ENCODE measurements around the gene CAMK1D. TPM values are rescaled to one million over a fixed set of nuclear protein-coding genes. Genes with fewer than 3 reads are reported as not detected.

Gene CAMK1D
- total and polyA plus RNA-seq, 5 donors, result 15.2 to 44.1 (median 26.6) TPM

GRCh38 chr10:12448729-12449391 is 99.5 kb downstream of the CAMK1D start:
- DNase-seq, result peak in 1 of 3 donors; percentile 59
- WGBS, result 79% methylated on average over 18 of the region's 18 CpGs
- Histone ChIP-seq H3K27me3 (ENCODE audit: control insufficient read depth, insufficient read depth) (no peaks in the 10 kb centered on the region), H3K27ac (ENCODE audit: low read length) (no peak overlapping the region), H3K4me1 (ENCODE audit: control insufficient read depth, insufficient read depth, low read length) (peaks cover 5% of the 10 kb centered on the region), H3K4me3 (ENCODE audit: low read length) (no peak overlapping the region), H3K9me3 (ENCODE audit: control insufficient read depth, low read length) (no peaks in the 10 kb centered on the region)
- peak in 1 of 2 donors; percentile 48 for ATAC-seq
- intact Hi-C loops (cut with DNase I), result no loop called here

- WGBS, result 92% methylated on average over 5 of the region's 5 CpGs
- H3K27ac ChIP-seq (ENCODE audit: low read length), result no peak overlapping the region
Measured at GRCh38 chr10:12455318-12455717, 106.0 kb downstream of the CAMK1D start.

GRCh38 chr10:12455766-12456165 is 106.4 kb downstream of the CAMK1D start:
- 56% methylated on average over 4 of the region's 4 CpGs for WGBS
- peak; percentile 52 to 69 for ATAC-seq
- intact Hi-C loops (cut with DNase I), result no loop called here
- H3K4me3 ChIP-seq (ENCODE audit: low read length), result no peak overlapping the region
- peaks cover 1% of the 10 kb centered on the region for H3K4me1 ChIP-seq (ENCODE audit: control insufficient read depth, insufficient read depth, low read length)
- H3K9me3 ChIP-seq (ENCODE audit: control insufficient read depth, low read length), result no peaks in the 10 kb centered on the region
- H3K27me3 ChIP-seq (ENCODE audit: control insufficient read depth, insufficient read depth), result no peaks in the 10 kb centered on the region
- no peak for DNase-seq
- no peak overlapping the region for H3K27ac ChIP-seq (ENCODE audit: low read length)

More at GRCh38 chr10:12455318-12455717, 106.0 kb downstream of the CAMK1D start:
- Histone ChIP-seq H3K4me1 (ENCODE audit: control insufficient read depth, insufficient read depth, low read length) (peaks cover 1% of the 10 kb centered on the region), H3K9me3 (ENCODE audit: control insufficient read depth, low read length) (no peaks in the 10 kb centered on the region), H3K27me3 (ENCODE audit: control insufficient read depth, insufficient read depth) (no peaks in the 10 kb centered on the region), H3K4me3 (ENCODE audit: low read length) (no peak overlapping the region)
- intact Hi-C loops (cut with DNase I), result no loop called here
- DNase-seq (no peak), ATAC-seq (no peak)

GRCh38 chr10:12459340-12459739 is 110.0 kb downstream of the CAMK1D start:
- Histone ChIP-seq H3K4me1 (ENCODE audit: control insufficient read depth, insufficient read depth, low read length) (peaks cover 4% of the 10 kb centered on the region), H3K4me3 (ENCODE audit: low read length) (no peak overlapping the region), H3K27ac (ENCODE audit: low read length) (no peak overlapping the region), H3K9me3 (ENCODE audit: control insufficient read depth, low read length) (no peaks in the 10 kb centered on the region), H3K27me3 (ENCODE audit: control insufficient read depth, insufficient read depth) (no peaks in the 10 kb centered on the region)
- DNase-seq (no peak), ATAC-seq (no peak)
- WGBS, result 68% methylated on average over 4 of the region's 4 CpGs
- intact Hi-C loops (cut with DNase I), result no loop called here

- no peaks in the 10 kb centered on the region for H3K27me3 ChIP-seq (ENCODE audit: control insufficient read depth, insufficient read depth)
- no peak overlapping the region for H3K27ac ChIP-seq (ENCODE audit: low read length)
- no peak for DNase-seq
- ATAC-seq, result no peak
- intact Hi-C loops (cut with DNase I), result no loop called here
- no peaks in the 10 kb centered on the region for H3K9me3 ChIP-seq (ENCODE audit: control insufficient read depth, low read length)
- 43% methylated on average over 6 of the region's 6 CpGs for WGBS
- no peak overlapping the region for H3K4me3 ChIP-seq (ENCODE audit: low read length)
- peaks cover 4% of the 10 kb centered on the region for H3K4me1 ChIP-seq (ENCODE audit: control insufficient read depth, insufficient read depth, low read length)
Measured at GRCh38 chr10:12459762-12460161, 110.4 kb downstream of the CAMK1D start.

- intact Hi-C loops (cut with DNase I), result no loop called here
- Histone ChIP-seq H3K9me3 (ENCODE audit: control insufficient read depth, low read length) (no peaks in the 10 kb centered on the region), H3K27ac (ENCODE audit: low read length) (no peak overlapping the region), H3K4me3 (ENCODE audit: low read length) (no peak overlapping the region), H3K4me1 (ENCODE audit: control insufficient read depth, insufficient read depth, low read length) (peaks cover 4% of the 10 kb centered on the region), H3K27me3 (ENCODE audit: control insufficient read depth, insufficient read depth) (no peaks in the 10 kb centered on the region)
- DNase-seq (no peak), ATAC-seq (no peak)
- 88% methylated on average over 5 of the region's 5 CpGs for WGBS
Measured at GRCh38 chr10:12463459-12463838, 114.1 kb downstream of the CAMK1D start.

GRCh38 chr10:12465385-12466136 is 116.2 kb downstream of the CAMK1D start:
- H3K27ac ChIP-seq (ENCODE audit: low read length), result no peak overlapping the region
- ATAC-seq, result no peak
- peaks cover 4% of the 10 kb centered on the region for H3K4me1 ChIP-seq (ENCODE audit: control insufficient read depth, insufficient read depth, low read length)
- no peaks in the 10 kb centered on the region for H3K27me3 ChIP-seq (ENCODE audit: control insufficient read depth, insufficient read depth)
- intact Hi-C loops (cut with DNase I), result no loop called here
- 87% methylated on average over 9 of the region's 9 CpGs for WGBS
- no peak for DNase-seq
- no peak overlapping the region for H3K4me3 ChIP-seq (ENCODE audit: low read length)
- H3K9me3 ChIP-seq (ENCODE audit: control insufficient read depth, low read length), result no peaks in the 10 kb centered on the region

- intact Hi-C loops (cut with DNase I), result no loop called here
- Histone ChIP-seq H3K4me3 (ENCODE audit: low read length) (no peak overlapping the region), H3K4me1 (ENCODE audit: control insufficient read depth, insufficient read depth, low read length) (peaks cover 4% of the 10 kb centered on the region), H3K27ac (ENCODE audit: low read length) (no peak overlapping the region), H3K27me3 (ENCODE audit: control insufficient read depth, insufficient read depth) (no peaks in the 10 kb centered on the region), H3K9me3 (ENCODE audit: control insufficient read depth, low read length) (no peaks in the 10 kb centered on the region)
- DNase-seq (no peak), ATAC-seq (no peak)
- 84% methylated on average over 17 of the region's 17 CpGs for WGBS
Measured at GRCh38 chr10:12466704-12467305, 117.5 kb downstream of the CAMK1D start.

GRCh38 chr10:12469345-12469744 is 120.0 kb downstream of the CAMK1D start:
- H3K4me3 ChIP-seq (ENCODE audit: low read length), result no peak overlapping the region
- no peak for DNase-seq

GRCh38 chr10:12470719-12471118 is 121.4 kb downstream of the CAMK1D start:
- Histone ChIP-seq H3K27me3 (ENCODE audit: control insufficient read depth, insufficient read depth) (no peaks in the 10 kb centered on the region), H3K4me3 (ENCODE audit: low read length) (no peak overlapping the region), H3K27ac (ENCODE audit: low read length) (no peak overlapping the region), H3K4me1 (ENCODE audit: control insufficient read depth, insufficient read depth, low read length) (peaks cover 5% of the 10 kb centered on the region), H3K9me3 (ENCODE audit: control insufficient read depth, low read length) (no peaks in the 10 kb centered on the region)
- DNase-seq, result no peak
- intact Hi-C loops (cut with DNase I), result no loop called here
- no peak for ATAC-seq
- WGBS, result 94% methylated on average over 10 of the region's 10 CpGs

More at GRCh38 chr10:12469345-12469744, 120.0 kb downstream of the CAMK1D start:
- 95% methylated on average over 5 of the region's 5 CpGs for WGBS
- Histone ChIP-seq H3K27ac (ENCODE audit: low read length) (no peak overlapping the region), H3K4me1 (ENCODE audit: control insufficient read depth, insufficient read depth, low read length) (peaks cover 5% of the 10 kb centered on the region), H3K9me3 (ENCODE audit: control insufficient read depth, low read length) (no peaks in the 10 kb centered on the region), H3K27me3 (ENCODE audit: control insufficient read depth, insufficient read depth) (no peaks in the 10 kb centered on the region)
- intact Hi-C loops (cut with DNase I), result no loop called here
- ATAC-seq, result no peak

GRCh38 chr10:12471135-12471534 is 121.8 kb downstream of the CAMK1D start:
- DNase-seq (no peak), ATAC-seq (no peak)
- peaks cover 5% of the 10 kb centered on the region for H3K4me1 ChIP-seq (ENCODE audit: control insufficient read depth, insufficient read depth, low read length)
- no peak overlapping the region for H3K4me3 ChIP-seq (ENCODE audit: low read length)
- 73% methylated on average over 5 of the region's 5 CpGs for WGBS
- H3K27ac ChIP-seq (ENCODE audit: low read length), result no peak overlapping the region
- no peaks in the 10 kb centered on the region for H3K27me3 ChIP-seq (ENCODE audit: control insufficient read depth, insufficient read depth)
- no peaks in the 10 kb centered on the region for H3K9me3 ChIP-seq (ENCODE audit: control insufficient read depth, low read length)
- intact Hi-C loops (cut with DNase I), result no loop called here
